GM18517 (cell line): ENCODE data around the gene CC2D2B.
"Not testable (repeated sequence)": the region's sequence is repeated elsewhere in the genome, so short reads cannot be mapped to it uniquely, and the experiment has no call there.

ENCODE experiments used
- ATAC-seq: cut with Tn5 transposase; IDR thresholded peaks from one replicate; pipeline ENCODE4 v1.9.1; 2021; ENCODE audit warnings: mild to moderate bottlenecking, moderate library complexity; ENCODE audit not compliant: unreplicated experiment

The CC2D2B gene, protein sequence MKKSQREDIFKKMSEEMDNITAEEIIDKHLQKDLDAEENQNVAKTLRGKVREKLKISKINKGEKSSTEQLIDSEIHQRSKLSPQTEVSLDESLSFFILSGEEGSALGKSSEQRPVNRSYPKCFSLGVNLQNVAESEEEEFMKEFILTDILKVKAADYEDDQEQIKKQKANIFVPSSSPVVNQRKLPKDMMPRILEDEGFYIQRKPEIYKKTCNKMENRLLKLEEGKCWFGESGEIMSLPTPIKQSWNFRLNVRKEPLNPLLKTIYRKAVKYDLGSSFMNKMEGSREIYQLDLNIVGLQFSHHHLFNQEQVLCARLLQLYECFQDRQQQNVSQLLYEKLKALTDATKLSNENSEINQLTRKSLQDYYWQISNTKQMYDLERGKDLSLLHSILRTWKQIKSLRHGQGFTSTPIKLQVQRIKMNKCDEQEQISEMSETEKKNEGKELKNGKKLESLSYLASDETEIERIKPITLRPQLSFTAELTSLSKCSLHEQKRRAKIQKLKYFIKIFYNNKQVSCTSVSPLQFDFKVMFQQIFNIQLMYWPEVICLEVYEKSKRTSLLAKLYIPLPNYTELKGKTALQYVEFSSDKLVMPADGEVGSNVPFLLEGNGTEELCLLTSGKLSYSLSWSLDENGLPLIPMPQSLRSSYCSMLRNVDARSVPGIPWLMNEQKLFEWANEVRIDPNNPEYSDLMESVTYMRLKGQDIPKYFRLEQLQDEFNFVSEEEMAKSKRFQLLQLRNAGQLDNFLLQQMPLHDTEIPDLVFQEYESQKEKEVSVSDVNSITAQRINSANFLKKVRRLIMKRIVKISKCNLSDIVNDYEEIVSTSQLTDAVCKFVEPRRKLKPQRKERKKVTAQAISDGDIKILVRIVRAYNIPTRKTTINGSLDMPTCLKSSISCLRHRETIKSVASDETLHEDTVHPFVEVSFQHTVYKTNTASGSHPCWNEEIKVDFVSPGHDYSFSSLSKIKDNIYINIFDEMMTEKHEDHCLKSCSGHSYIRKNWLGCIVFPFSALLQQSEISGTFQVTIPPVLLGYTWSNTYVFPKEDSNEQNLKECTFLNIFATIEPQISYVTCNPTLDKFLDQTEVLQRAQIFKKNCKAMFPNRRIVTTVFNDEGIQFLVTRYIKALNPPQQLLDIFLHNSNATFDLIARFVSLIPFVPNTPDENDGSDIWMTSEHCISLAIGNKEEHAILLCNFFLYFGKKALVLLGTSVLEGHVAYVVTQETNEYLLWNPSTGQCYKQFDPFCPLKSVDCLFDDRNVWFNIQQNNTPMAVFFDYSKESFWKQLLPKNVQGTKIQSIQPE (N-terminal part only)

DNA sequence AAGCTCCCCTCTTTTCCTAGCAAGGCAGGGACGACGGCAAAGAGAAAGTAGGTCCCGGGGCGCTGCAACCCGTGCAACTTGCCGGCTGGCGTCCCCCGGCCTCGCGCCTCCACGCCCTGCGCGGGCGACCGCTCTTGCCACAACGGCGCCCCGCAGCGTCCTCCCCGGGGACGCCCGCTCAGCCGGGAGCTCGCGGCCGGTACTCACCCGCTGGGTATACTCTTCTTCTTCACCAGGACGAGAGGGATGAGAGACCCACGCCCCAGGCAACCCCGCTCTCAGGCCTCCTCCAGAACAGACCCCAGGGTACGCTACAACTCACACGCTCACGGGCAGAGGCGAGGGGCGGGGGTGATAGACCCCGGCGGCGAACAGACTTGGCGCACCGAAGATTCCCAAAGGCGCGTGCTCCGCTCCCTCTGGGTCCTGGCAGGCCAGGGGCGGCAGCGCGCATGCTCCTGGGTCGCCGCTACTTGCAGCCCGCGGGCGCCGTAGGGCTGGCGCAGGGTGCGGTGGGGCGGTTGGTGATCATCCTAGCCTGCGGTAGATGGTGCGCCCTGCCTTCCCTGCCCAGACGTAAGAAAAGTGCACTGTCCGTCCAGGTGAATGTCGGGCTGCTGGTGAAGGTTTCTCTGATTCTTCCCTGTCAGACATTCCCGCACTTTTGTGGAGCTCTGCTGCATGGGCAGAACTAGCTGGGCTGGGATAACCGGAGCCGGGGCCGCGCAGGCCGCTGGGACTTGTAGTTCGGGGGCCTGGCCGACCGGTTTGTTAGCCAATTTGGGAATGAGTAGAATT, at the start of gene CC2D2B:
TSS of gene CC2D2B (plus strand) at position 520 of the 798 bp plus-strand sequence. CDS start 3,349 bp downstream, outside the sequence.
- ATAC-seq, result peak; percentile 70

DNA sequence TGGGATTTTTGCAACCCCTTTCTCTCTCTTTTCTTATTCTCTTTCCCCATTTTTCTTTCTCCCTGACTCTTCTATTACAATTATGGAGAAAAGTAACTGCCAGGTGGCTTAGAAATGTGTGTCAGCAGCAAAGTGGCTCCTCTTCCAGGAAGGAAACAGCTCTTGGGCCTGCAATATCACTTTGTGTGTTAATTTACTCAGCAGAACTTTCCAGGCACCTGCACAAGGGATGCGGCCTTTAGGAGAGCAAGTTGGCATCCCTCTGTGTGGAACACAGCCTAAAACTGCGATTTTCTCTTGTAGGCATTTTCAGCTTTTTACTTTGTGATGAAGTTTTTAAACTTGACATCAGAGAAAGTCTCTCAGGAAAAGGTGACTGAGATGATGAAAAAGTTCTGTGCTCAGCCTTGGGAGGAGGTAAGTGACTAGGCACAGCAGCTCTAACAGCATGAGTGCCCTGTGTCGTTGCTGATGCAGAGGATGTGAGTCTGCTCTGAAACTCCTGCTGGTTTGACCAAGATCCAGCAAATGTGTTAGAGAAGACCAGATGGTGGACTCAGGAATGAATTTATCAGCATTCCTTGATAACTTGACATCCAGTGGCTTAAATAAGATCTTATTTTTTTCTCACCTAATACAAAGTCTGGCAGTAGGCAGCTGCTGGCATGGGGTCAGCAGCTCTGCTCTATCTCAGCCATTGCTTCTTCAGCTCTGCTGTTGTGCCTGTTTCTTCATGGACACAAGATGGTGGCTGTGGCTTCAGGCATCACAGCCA, 47.4 kb upstream of the CC2D2B start:
- no peak for ATAC-seq

DNA sequence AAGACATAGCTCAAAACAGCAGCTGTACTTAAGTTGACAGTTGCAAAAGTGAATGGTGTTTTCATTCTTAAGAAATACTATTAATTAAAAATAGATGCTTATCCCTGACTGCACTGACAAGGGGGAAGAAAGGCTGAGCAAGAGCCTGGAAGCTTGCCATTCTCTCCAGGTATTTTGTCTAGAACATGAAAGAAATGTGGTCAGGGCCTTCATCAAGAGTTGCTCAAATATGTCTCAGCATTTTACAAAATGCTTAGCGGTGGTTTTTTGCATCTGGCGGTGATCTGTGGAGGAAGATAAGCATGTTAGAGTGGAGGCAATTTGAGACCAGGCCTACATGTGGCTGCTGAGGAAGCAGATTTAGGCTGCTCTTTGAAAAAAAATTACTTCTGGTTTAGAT, 46.4 kb upstream of the CC2D2B start:
- no peak for ATAC-seq

DNA sequence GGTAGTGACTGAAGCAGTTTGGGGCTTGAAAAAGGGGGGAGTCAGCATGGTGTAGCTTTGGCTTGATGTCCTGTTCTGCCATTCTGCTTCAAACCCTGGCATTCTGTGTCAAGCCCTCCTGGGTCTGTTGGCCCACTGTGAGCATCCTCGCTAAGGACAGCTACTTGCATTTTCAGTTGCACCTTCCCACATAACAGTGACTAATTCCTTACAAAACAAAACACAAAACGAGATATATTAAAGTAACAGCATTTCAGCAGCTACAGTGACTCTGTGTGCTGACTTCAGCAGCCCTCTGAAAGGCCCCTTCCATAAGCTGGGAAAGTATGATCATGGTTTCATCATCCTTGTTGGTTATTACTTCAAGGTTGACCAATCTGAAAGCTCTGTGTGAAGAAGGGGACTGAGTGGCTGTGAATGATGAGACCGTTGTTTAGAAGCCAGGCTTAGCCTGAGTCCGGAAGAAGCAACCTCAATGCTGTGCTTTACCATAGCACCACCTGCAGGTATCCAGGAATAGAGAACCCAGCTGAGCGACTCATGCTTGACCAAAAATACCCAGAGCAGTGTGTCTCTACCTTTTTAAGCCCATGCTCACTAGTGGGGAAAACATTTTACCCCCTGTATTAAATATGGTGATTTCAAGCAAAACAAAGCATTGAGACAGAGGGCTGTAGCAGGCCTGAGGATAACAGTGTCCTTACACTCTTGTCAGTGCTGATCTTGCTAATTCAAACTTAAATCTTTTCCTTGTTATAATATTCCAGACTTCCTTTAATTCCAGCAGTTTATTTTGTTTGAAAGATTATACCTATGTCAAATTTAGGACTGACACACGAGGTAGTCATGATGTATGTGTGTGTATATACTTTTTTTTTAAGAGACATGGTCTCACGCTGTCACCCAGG, 42.6 kb upstream of the CC2D2B start:
- ATAC-seq, result peak; percentile 84

DNA sequence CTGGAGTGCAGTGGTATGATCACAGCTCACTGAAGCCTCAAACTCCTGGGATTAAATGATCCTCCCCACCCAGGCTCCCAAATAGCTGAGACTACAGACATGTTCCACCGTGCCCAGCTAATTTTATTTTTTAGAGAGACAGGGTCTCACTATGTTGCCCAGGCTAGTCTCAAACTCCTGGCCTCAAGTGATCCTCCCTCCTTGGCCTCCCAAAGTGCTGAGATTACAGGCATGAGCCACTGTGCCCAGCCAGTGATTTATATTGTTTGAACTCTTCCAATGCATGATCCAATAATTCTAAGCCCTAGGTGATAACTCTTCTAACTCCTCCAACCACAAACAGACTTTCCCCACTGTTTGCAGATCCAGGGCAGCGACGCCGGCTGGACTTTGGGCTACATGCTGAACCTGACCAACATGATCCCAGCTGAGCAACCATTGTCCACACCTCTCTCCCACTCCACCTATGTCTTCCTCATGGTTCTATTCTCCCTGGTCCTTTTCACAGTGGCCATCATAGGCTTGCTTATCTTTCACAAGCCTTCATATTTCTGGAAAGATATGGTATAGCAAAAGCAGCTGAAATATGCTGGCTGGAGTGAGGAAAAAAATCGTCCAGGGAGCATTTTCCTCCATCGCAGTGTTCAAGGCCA, 41.8 kb upstream of the CC2D2B start:
- no peak for ATAC-seq

DNA sequence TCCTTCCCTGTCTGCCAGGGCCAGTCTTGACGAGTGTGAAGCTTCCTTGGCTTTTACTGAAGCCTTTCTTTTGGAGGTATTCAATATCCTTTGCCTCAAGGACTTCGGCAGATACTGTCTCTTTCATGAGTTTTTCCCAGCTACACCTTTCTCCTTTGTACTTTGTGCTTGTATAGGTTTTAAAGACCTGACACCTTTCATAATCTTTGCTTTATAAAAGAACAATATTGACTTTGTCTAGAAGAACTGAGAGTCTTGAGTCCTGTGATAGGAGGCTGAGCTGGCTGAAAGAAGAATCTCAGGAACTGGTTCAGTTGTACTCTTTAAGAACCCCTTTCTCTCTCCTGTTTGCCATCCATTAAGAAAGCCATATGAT, 41.3 kb upstream of the CC2D2B start:
- ATAC-seq, result no peak

DNA sequence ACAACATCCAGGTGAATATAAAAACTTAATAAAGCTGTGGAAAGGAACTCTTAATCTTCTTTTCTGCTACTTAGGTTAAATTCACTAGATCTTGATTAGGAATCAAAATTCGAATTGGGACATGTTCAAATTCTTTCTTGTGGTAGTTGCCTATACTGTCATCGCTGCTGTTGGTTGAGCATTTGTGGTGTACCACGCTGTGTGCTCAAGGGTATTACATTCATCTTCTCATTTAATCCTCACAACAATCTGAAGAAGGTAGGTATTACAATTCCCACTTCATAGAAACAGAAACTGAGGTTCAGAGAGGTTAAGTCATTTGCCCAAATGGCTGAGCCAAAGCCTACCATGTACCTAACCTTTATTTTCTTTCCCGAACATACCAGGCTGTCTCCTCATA, 39.9 kb upstream of the CC2D2B start:
- ATAC-seq, result no peak

DNA sequence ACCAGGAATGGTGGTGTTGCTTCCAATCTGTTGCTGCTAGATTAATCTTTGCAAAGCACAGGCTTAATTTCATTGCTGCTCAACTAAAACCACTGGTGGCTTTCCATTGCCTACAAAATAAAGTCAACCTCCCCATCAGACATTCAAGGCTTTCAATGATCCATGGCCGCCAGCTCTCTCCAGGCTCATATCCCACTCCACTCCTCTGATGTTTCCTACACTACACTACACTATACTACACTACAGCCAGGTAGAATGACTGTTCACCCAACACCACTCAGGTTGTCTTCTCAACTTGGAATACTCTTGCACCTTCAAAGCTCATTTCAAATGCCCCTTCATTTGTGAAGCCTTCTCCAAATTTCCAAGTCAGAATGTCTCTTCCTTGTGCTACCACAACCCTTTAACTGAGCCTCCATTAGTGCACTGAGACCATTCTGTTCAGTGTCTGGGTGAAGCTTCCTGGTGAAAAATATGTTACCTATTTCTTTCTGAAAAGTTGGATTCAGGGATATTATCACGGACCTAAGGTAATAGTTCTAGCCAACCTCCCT, 35.5 kb upstream of the CC2D2B start:
- ATAC-seq, result no peak

DNA sequence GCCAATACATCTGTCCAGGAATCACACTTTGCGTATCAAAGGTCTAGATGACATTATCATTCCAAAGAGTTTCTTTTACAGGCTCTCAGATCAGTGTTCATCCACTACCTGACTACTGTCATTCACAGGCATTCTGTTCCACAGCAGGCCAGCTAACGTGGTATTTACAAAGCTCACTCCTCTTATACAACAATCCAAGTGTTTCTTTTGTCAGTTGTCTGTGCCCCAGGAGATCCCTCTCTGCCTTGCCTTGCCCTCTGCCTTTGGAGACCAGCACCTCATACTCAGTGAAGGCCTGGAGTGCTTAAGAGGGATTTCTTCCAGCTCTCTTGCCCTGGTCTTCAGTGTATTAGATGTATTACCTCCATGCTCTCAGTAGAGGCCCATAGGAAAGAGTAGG, 34.6 kb upstream of the CC2D2B start:
- no peak for ATAC-seq

DNA sequence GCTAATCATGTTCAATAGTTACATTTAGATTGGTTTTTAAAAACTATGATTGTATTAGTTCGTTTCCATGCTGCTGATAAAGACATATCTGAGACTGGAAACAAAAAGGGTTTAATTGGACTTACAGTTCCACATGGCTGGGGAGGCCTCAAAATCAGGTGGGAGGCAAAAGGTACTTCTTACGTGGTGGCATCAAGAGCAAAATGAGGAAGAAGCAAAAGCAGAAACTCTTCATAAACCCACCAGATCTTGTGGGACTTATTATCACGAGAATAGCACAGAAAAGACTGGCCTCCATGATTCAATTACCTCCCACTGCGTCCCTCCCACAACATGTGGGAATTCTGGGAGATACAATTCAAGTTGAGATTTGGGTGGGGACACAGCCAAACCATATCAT, 34.1 kb upstream of the CC2D2B start:
- ATAC-seq, result no peak

DNA sequence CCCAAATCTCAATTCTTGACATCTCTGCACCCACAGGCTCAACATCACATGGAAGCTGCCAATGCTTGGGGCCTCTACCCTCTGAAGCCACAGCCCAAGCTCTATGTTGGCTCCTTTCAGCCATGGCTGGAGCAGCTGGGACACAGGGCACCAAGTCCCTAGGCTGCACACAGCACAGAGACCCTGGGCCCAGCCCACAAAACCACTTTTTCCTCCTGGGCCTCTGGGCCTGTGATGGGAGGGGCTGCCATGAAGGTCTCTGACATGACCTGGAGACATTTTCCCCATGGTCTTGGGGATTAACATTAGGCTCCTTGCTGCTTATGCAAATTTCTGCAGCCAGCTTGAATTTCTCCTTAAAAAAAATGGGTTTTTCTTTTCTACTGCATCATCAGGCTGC, 33.0 kb upstream of the CC2D2B start:
- not testable (repeated sequence) for ATAC-seq

DNA sequence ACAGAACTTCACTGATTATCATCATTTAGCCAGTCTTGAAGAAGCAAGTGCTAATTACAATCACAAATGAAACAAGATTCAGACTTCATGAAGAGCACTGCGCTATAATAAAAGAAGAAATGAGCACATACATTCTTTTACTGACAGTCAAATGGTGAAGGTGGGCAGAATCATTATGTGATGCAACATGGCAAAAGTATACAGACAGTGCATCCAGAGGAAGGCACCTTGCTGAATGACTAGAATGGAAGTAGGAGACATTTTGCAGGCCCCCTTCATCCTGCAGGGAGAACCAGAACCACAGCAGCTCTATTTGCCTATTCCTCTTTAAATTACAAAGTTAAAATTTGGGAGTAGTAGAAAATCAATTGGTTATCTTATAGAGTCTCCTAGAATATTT, 31.0 kb upstream of the CC2D2B start:
- ATAC-seq, result no peak

DNA sequence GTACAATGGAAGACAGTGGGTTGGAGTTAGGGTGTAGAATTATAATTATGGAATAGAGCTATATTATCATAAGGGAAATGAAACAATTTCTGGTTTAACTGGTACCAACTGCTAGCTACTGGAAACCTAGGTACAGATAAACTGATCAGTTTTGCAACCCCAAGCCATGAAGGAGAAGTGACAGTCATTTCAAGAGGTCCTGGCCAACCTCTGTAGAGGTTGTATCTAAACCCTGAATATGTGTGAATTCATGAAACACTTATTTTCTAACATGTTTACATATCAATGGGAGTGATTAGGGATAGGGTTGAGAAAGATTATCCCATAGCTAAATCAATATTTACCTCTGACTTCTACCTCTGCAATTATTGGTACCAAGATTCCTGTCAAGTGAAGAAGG, 29.9 kb upstream of the CC2D2B start:
- no peak for ATAC-seq

DNA sequence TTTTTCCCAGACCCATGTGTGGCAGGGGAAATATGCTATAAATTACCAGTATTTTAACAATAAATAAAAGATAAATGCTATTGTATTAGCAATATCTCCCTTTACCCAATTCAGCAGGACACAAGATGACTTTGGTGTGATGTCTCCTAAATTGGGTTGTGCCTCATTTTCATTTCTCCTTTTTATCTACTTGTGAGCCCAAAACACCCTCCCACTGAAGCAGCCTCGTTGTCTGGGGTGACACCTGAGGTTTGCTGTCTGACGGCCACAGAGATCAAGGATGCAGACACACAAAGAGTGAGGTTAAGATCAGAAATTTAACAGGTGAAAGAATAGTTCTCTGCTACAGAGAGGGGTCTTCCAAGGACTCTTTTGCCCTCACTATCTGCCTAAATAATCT, 27.1 kb upstream of the CC2D2B start:
- no peak for ATAC-seq

DNA sequence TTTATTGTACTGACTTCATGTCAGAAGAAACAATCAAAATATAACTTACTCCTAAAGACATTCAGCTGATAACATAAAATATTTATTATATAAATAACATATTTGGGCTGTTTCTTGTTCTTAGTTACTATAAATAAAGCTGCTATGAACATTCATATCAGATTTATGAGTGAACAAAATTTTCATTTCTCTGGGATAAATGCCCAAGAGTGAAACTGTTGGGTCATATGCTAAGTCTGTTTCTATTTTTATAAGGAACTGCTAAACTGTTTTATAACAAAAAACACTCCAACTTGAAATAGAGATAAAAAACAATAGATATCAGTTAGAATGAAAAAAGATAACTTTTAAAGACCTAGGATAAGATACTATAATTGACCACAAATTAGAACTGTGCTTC, 26.5 kb upstream of the CC2D2B start:
- no peak for ATAC-seq

DNA sequence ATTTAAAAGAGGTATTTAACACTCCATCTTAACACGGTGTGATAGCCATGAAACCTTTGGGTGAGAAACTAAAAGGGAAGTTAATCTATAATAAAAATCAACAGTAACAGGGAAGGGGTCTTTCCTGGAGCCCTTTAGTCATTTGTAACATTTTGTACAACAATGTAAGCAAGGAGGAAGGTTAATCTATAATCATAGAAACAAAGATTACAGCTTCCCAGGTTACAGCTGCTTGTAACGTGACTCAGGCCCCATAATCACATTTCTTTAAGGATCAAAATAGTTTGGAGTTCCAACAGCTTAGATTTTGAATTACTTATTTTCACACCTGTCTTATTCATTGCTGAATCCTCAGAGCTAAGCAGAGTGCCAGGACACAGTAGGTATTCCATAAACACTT, 17.9 kb upstream of the CC2D2B start:
- ATAC-seq, result no peak

DNA sequence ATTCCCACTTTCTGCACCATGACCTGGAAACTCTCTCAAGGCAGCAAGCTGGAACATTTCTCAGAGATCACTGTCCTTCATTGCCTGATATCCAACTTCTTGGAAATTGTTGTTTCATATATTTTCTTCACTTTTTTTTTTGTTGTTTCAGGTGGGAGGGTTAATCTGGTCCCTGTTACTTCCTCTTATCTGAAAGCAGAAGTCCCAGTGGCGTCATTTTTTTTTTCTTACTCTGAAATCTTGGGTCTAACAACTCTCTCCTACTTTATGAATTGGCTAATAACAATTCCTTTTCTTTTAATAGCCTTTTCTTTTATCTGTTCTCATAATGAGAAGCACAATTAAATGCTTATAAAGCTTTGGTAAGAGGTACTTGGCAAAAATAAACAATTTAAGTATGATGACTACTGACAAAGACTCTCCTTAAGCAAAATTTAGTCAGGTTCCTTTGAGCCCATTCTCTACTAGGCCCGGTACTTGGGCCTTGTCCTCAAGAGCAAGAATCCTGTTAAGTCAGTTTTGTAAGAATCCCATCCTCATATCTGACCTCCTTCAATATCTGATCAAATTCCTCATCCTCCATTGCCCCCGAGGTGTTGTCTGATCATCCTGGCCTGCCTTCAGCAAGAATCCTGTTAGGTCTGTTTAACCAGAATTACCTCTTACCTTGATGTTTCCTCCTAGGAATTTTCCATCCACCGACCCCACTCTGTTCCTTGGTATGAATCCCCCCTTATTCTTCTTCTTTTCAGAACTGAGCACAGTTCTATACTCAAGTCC, 11.5 kb upstream of the CC2D2B start:
- ATAC-seq, result no peak
